AG04449 (cell line): ENCODE data around the gene VSIR.
A peak's percentile ranks its signal among the peaks of the same experiment; 100 is the strongest.

Source experiments
- CTCF ChIA-PET: fragments of 350-600 bp; formaldehyde crosslinking; extraction: SDS; loops from one replicate; lab custom pipeline; 2021; ENCODE audit warnings: antibody characterized with exemption; lab: Yijun Ruan, JAX
- POLR2A ChIA-PET: fragments of 400-600, 350-600 bp; formaldehyde crosslinking; extraction: SDS; loops from one replicate; lab custom pipeline; 2020; ENCODE audit warnings: antibody characterized with exemption, inconsistent platforms; lab: Yijun Ruan, JAX
- DNase-seq: peaks from one replicate; pipeline ENCODE4 v3.0.0-alpha.2; 2010; ENCODE audit warnings: low read depth, low spot score
- H3K4me3 ChIP-seq: 2 replicates; pipeline ENCODE4 v1.5.1; 2011; ENCODE audit warnings: low read depth, mild to moderate bottlenecking, control low read depth, low read length
- TF ChIP-seq, protein P1 (sequence below): IDR thresholded peaks from one replicate; pipeline ENCODE4 v1.5.1; 2011; ENCODE audit warnings: mild to moderate bottlenecking, moderate library complexity, low read length, control low read depth, inconsistent platforms; ENCODE audit not compliant: insufficient read depth; ENCODE audit errors: missing control alignments

VSIR gene

DNA sequence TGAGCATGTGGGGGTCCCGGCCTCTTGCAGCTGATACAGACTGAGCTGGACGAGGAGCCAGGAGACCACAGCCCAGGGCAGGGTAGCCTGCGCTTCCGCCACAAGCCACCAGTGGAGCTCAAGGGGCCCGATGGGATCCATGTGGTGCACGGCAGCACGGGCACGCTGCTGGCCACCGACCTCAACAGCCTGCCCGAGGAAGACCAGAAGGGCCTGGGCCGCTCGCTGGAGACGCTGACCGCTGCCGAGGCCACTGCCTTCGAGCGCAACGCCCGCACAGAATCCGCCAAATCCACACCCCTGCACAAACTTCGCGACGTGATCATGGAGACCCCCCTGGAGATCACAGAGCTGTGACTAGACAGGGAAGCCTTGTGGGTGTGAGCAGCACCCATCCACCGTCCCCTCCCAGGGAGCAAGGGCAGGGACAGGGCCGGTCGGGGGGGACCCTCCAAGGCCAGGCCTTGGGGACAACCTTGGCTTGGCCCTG is 41.6 kb upstream of the VSIR start:
- H3K4me3 ChIP-seq: no peak overlapping the region
- TF ChIP-seq, protein P1, sequence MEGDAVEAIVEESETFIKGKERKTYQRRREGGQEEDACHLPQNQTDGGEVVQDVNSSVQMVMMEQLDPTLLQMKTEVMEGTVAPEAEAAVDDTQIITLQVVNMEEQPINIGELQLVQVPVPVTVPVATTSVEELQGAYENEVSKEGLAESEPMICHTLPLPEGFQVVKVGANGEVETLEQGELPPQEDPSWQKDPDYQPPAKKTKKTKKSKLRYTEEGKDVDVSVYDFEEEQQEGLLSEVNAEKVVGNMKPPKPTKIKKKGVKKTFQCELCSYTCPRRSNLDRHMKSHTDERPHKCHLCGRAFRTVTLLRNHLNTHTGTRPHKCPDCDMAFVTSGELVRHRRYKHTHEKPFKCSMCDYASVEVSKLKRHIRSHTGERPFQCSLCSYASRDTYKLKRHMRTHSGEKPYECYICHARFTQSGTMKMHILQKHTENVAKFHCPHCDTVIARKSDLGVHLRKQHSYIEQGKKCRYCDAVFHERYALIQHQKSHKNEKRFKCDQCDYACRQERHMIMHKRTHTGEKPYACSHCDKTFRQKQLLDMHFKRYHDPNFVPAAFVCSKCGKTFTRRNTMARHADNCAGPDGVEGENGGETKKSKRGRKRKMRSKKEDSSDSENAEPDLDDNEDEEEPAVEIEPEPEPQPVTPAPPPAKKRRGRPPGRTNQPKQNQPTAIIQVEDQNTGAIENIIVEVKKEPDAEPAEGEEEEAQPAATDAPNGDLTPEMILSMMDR: no peak
- DNase-seq: no peak
- ChIA-PET CTCF (interaction anchor here (0.9 to 1.5 kb wide), 5 partner anchors 7 to 500 kb away, joined by 3 to 9 read pairs (median 3); no protein-coding TSS in a partner anchor), POLR2A (no interaction called here)

DNA sequence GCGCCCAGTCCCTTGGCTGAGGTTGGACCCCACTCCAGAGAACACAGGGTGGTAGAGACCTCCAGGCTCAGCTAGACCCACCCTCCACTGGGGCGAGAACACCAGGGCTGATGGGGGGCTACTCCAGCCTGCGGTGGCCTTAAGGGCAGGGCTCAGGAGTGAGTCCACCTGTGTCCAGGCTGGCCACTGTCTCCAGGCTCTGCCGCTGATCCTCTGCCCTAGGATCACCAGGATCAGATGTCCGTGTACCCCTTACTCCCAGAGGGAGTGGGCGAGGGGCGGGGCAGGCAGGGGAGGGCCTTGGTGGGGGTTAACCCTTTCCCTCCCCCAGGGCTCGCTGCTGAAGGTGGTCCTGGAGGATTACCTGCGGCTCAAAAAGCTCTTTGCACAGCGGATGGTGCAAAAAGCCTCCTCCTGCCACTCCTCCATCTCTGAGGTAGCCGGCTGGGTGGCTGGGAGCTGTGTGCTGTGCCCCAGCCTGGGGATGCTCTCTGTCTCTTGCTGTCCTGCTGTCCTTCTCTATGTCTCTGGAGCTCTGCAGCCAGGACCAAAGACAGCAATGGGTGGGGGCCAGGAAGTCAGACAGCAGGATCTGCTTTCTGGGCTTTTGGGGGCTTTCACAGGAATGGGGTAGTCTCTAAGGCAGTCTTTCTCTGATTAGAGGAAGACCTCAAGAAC is 39.7 kb upstream of the VSIR start:
- H3K4me3 ChIP-seq: no peak overlapping the region
- DNase-seq: no peak
- POLR2A ChIA-PET: no interaction called here
- TF ChIP-seq, protein P1: no peak
- CTCF ChIA-PET: interaction anchor here (0.7 to 4.1 kb wide), 24 partner anchors 8 to 499 kb away, joined by 3 to 32 read pairs (median 6); partner anchors contain the start of gene SLC29A3

DNA sequence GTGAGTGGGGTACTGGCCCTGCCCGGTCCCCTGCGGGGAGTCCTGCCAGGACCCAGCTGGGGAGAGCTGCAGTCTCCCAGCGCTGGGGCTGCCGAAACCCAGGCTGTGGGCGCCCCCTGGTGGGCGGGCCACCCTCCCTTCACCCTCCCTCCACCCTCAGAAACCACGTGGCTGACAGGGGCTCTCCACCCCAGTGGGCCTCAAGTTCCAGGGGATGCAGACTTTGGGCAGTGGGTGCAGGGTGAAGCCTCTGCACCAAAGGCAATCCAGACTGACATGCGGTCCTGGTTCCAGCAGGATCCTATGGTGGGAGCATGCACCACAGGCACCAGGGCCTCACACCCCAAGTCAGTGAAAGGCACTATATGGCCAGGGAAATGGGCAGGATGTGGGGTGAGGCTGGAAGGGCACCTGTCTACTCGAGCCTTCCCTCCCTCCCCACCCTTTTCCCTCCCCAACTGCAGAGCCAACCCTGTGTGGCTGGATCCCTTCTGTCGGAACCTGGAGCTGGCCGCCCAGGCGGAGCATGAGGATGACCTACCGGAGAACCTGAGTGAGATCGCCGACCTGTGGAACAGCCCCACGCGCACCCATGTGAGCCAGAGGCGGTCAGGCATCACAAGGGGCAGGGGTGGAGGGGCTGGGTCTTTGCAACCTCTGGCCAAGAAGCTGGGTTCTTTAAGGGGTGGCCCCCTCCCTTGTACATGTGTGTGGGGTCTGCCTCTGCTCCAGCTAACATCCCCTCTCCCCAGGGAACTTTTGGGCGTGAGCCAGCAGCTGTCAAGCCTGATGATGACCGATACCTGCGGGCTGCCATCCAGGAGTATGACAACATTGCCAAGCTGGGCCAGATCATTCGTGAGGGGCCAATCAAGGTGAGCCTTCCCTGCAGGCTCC is 38.9 kb upstream of the VSIR start:
- ChIA-PET CTCF (interaction anchor here (0.6 to 4.1 kb wide), 38 partner anchors 8 to 498 kb away, joined by 3 to 32 read pairs (median 4); partner anchors contain the start of genes SLC29A3 and VSIR), POLR2A (interaction anchor here (0.8 kb wide), 1 partner anchor 282 kb away, joined by 3 read pairs; no protein-coding TSS in a partner anchor)
- TF ChIP-seq, protein P1: peak; percentile 93
- DNase-seq: no peak
- no peak overlapping the region for H3K4me3 ChIP-seq

DNA sequence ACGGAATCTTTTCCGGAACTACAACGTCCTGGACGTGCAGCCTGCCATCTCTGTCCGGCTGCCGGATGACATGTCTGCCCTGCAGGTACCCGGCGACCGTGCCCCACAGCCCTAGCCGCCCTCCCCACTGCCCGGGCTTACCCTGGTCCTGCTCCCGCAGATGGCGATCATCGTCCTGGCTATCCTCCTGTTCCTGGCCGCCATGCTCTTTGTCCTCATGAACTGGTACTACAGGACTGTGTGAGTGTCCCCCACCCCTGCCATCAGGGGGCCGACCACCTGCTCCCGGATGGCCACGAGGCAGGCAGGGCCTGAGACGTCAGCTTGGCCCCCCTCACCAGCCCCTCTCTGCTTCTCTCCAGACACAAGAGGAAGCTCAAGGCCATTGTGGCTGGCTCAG is 38.0 kb upstream of the VSIR start:
- CTCF ChIA-PET: interaction anchor here (0.6 to 4.1 kb wide), 31 partner anchors 7 to 497 kb away, joined by 3 to 32 read pairs (median 4); partner anchors contain the start of genes SLC29A3 and VSIR
- no peak for DNase-seq
- POLR2A ChIA-PET: interaction anchor here (0.7 to 0.8 kb wide), 2 partner anchors 11 to 283 kb away, joined by 3 read pairs; no protein-coding TSS in a partner anchor
- TF ChIP-seq, protein P1: no peak
- H3K4me3 ChIP-seq: no peak overlapping the region

DNA sequence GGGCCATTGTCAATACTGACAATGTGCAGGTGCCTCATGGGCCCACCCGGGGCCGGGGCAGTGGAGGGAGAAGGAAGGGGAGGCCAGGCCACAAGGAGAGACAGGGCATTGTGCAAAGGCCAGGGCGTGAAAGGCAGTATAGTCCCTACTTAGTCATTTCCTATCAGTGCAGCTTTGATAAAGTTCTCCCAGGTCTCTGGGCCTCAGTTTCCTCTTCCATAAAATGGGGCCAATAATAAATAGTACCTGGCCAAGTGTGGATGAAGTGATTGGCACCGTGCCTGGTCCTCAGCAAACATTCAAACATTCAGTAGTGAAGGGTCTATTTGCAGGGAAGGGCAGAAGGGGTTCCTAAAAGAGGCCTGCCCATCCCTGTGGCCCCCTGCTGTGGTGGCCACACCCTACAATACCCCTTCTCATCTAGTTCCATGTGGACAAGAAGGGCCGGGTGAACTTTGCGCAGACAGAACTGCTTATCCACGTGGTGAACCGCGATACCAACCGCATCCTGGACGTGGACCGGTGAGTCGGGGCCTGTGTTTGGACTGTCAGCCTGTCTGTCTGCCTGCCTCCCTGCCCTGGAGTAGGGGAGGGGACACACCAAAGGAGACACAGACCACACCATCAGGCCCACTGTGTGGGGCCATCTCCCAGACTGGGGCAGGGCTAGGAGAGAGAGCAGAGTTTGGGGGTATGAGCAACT is 36.9 kb upstream of the VSIR start:
- POLR2A ChIA-PET: no interaction called here

More for the DNA sequence above, 36.9 kb upstream of the VSIR start:
- CTCF ChIA-PET: interaction anchor here (1.3 to 4.1 kb wide), 5 partner anchors 113 to 496 kb away, joined by 4 to 32 read pairs (median 14); partner anchors contain the start of gene SLC29A3
- DNase-seq: no peak
- TF ChIP-seq, protein P1: no peak
- H3K4me3 ChIP-seq: no peak overlapping the region
